Mesenchymal stem cell (in vitro differentiated cells and primary cell): ENCODE measurements around the gene PQBP1.

Experiments used
- DNase-seq: peaks from one replicate; pipeline ENCODE4 v3.0.0-alpha.2; 2013
- H2AFZ ChIP-seq: one replicate; pipeline ENCODE4 v1.6.1; 2013; ENCODE audit warnings: low read depth, mild to moderate bottlenecking, control low read depth, inconsistent platforms, low read length, moderate library complexity
- H2AK5ac ChIP-seq: 2 replicates; pipeline ENCODE4 v1.6.1; 2013; ENCODE audit warnings: low read length, moderate library complexity, mild to moderate bottlenecking, inconsistent platforms; ENCODE audit not compliant: severe bottlenecking
- H2BK120ac ChIP-seq: one replicate; pipeline ENCODE4 v1.6.1; 2013; ENCODE audit warnings: low read depth, mild to moderate bottlenecking, inconsistent platforms, low read length, moderate library complexity
- H2BK12ac ChIP-seq, 2 experiments: one replicate each; pipeline ENCODE4 v1.6.1; 2013; ENCODE audit warnings: inconsistent platforms in 2 of 2, low read length in 2 of 2, mild to moderate bottlenecking in 2 of 2, moderate library complexity in 2 of 2, control low read depth in 1 of 2
- H2BK15ac ChIP-seq: one replicate; pipeline ENCODE4 v1.6.1; 2013; ENCODE audit warnings: mild to moderate bottlenecking, low read depth, inconsistent platforms; ENCODE audit not compliant: poor library complexity, severe bottlenecking
- H2BK5ac ChIP-seq: 2 replicates; pipeline ENCODE4 v1.6.1; 2013; ENCODE audit warnings: low read depth, mild to moderate bottlenecking, low read length, control low read depth, inconsistent platforms; ENCODE audit not compliant: poor library complexity, severe bottlenecking
- H3K14ac ChIP-seq, 2 experiments: one replicate each; pipeline ENCODE4 v1.6.1; 2013; ENCODE audit warnings: inconsistent platforms in 2 of 2, low read length in 2 of 2, control low read depth in 1 of 2, mild to moderate bottlenecking in 1 of 2, moderate library complexity in 1 of 2
- H3K18ac ChIP-seq, 2 experiments: one replicate each; pipeline ENCODE4 v1.6.1; 2013; ENCODE audit warnings: inconsistent platforms in 2 of 2, low read length in 2 of 2, control low read depth in 1 of 2, low read depth in 1 of 2, mild to moderate bottlenecking in 1 of 2
- H3K23ac ChIP-seq, 2 experiments: one replicate each; pipeline ENCODE4 v1.6.1; 2013; ENCODE audit warnings: inconsistent platforms in 2 of 2, low read length in 2 of 2, mild to moderate bottlenecking in 2 of 2, moderate library complexity in 2 of 2, control low read depth in 1 of 2
- H3K27ac ChIP-seq: 2 replicates; pipeline ENCODE4 v1.5.1; 2013; ENCODE audit warnings: mild to moderate bottlenecking, moderate library complexity, low read length, control low read depth, inconsistent platforms; ENCODE audit not compliant: poor library complexity, severe bottlenecking
- H3K27me3 ChIP-seq, 2 experiments: 2 replicates each; pipeline versions ENCODE4 v1.6.1 to v1.7.0; 2013; ENCODE audit warnings: low read length in 2 of 2, mild to moderate bottlenecking in 2 of 2, moderate library complexity in 2 of 2, control low read depth in 1 of 2, inconsistent platforms in 1 of 2; ENCODE audit not compliant: control insufficient read depth in 1 of 2, insufficient read depth in 1 of 2
- H3K36me3 ChIP-seq, 2 experiments: 2 replicates each; pipeline versions ENCODE4 v1.6.1 to v1.7.0; 2013; ENCODE audit warnings: low read length in 2 of 2, control low read depth in 1 of 2, inconsistent platforms in 1 of 2, low read depth in 1 of 2, mild to moderate bottlenecking in 1 of 2; ENCODE audit not compliant: insufficient read depth in 2 of 2, control insufficient read depth in 1 of 2
- H3K4ac ChIP-seq, 2 experiments: one replicate each; pipeline ENCODE4 v1.6.1; 2013; ENCODE audit warnings: inconsistent platforms in 2 of 2, low read length in 2 of 2, mild to moderate bottlenecking in 2 of 2, moderate library complexity in 2 of 2, control low read depth in 1 of 2, low read depth in 1 of 2
- H3K4me1 ChIP-seq: 2 replicates; pipeline ENCODE4 v1.6.1; 2013; ENCODE audit warnings: low read depth, low read length, control low read depth; ENCODE audit not compliant: control insufficient read depth, insufficient read depth
- H3K4me2 ChIP-seq: 2 replicates; pipeline ENCODE4 v1.6.1; 2013; ENCODE audit warnings: low read length, mild to moderate bottlenecking, inconsistent platforms; ENCODE audit not compliant: poor library complexity, severe bottlenecking
- H3K4me3 ChIP-seq, 2 experiments: 2 replicates each; pipeline versions ENCODE4 v1.5.1 to v1.7.0; 2013; ENCODE audit warnings: low read length in 2 of 2, mild to moderate bottlenecking in 2 of 2, control low read depth in 1 of 2, low read depth in 1 of 2; ENCODE audit not compliant: insufficient read depth in 1 of 2
- H3K79me1 ChIP-seq: replicated peaks from 2 replicates; pipeline ENCODE4 v1.6.1; 2013; ENCODE audit warnings: mild to moderate bottlenecking, control low read depth, low read length, inconsistent platforms; ENCODE audit not compliant: poor library complexity, severe bottlenecking
- H3K9ac ChIP-seq: 2 replicates; pipeline ENCODE4 v1.7.0; 2013; ENCODE audit warnings: mild to moderate bottlenecking, low read length, moderate library complexity
- H3K9me3 ChIP-seq: 2 replicates; pipeline ENCODE4 v1.7.0; 2013; ENCODE audit warnings: mild to moderate bottlenecking, low read length; ENCODE audit not compliant: control insufficient read depth
- H4K8ac ChIP-seq: one replicate; pipeline ENCODE4 v1.6.1; 2013; ENCODE audit warnings: inconsistent platforms, mild to moderate bottlenecking, low read length, moderate library complexity
- H4K91ac ChIP-seq: one replicate; pipeline ENCODE4 v1.6.1; 2013; ENCODE audit warnings: mild to moderate bottlenecking, low read length, inconsistent platforms
- WGBS: methylation state at CpG from one replicate; pipeline ENCODE4 v1.1.7; 2013; ENCODE audit warnings: mixed read lengths; 5-methylcytosine and 5-hydroxymethylcytosine counted together

The PQBP1 gene

DNA sequence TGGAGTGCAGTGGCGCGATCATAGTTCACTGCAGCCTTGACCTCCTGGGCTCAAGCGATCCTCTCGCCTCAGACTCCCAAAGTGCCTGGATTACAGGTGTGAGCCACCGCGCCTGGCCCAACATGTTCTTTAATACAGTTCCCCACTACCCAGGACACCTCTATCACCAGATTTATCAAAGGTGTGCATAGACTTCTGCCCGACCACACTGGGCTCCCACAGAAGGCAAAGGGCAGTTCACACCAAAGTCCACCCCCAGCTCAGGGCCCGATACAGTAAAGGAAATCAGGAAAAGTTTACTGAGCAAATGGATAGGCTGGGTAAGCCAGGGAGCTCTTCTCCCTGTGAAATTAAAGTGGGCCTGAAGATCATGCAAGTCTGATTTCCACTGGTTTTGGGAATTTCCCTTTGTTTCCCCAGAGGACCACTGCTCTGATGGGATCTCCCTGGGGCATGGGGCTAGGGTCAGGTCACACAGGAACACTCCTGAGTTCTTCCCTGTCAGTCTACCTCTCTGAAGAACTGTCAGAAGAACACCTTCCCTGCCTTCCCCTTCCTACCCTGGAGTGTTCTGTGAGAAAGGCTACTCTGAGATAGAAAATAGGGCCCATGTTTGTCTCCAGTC lies 38.8 kb downstream of the PQBP1 start:
- Histone ChIP-seq H3K4ac (no peak overlapping the region), H4K91ac (no peak overlapping the region), H2BK5ac (no peak overlapping the region), H2BK15ac (no peak overlapping the region), H3K4me3 (no peak overlapping the region), H3K36me3 (peaks cover 35 to 51% of the 10 kb centered on the region in 2 experiments), H3K4me1 (peaks cover 22% of the 10 kb centered on the region), H4K8ac (no peak overlapping the region), H2BK12ac (no peak overlapping the region), H2BK120ac (no peak overlapping the region), H3K9me3 (peaks cover 4% of the 10 kb centered on the region), H3K18ac (no peak overlapping the region), H3K4me2 (no peak overlapping the region), H3K14ac (no peak overlapping the region), H3K79me1 (peaks cover 4% of the 10 kb centered on the region), H3K27me3 (peaks cover 0 to 4% of the 10 kb centered on the region in 2 experiments), H2AK5ac (no peak overlapping the region), H3K27ac (peak overlapping the region; percentile 53), H2AFZ (no peak overlapping the region), H3K23ac (no peak overlapping the region), H3K9ac (no peak overlapping the region)
- no peak for DNase-seq
- WGBS, result 96% methylated on average over 6 of the region's 8 CpGs

DNA sequence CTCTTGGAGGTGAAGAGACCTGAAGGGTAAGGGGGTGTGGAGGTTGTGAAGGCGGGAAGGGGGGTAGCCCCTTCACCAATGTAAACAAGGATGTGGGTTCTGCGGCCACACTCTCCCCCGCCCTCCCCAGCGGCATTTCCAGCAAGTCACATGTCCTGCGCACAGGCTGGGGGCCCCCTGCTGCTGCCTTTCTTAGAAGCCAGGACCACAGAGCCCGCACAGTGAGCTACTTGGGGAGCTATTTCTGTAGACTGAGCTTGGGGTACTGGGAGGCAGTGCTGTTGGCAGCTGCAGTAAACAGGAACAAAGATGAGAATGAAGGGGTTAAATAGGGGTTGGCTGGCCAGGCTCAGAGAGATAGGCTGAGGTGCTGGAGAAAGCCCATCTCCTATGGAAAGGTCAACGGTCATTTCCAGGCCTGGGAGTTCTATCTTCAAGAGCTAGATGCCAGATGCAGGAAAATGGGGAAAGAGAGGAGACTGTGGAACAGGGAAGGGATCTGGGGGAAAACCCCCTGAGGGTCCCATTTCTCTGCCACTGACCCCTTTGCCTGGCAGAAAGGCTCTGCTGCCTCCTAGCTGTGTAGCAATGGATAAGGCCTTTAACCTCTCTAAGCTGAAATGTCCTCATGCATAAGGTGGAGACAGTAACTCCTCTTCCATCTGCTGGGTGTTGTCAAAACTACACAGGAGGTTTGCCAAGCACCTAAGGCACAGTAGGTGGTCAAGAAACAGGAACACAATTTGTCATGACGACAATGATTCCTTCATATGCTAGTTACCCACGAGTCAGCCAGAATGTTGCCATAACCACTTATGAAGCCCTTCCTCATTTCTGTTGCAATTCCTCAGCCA lies 39.6 kb downstream of the PQBP1 start:
- H3K18ac ChIP-seq, result peak overlapping the region in 1 of 2 experiments; percentile 18
- no peak overlapping the region for H2BK15ac ChIP-seq
- WGBS, result 60% methylated on average over 9 of the region's 9 CpGs
- no peak overlapping the region for H3K4ac ChIP-seq
- H3K9me3 ChIP-seq, result peaks cover 4% of the 10 kb centered on the region
- H3K4me2 ChIP-seq, result peak overlapping the region; percentile 22
- H2BK5ac ChIP-seq, result no peak overlapping the region
- H4K91ac ChIP-seq, result no peak overlapping the region
- no peak overlapping the region for H3K14ac ChIP-seq
- peaks cover 41 to 52% of the 10 kb centered on the region in 2 experiments for H3K36me3 ChIP-seq
- peak overlapping the region; percentile 41 for H4K8ac ChIP-seq
- DNase-seq, result peak; percentile 54
- H3K79me1 ChIP-seq, result peaks cover 6% of the 10 kb centered on the region
- H3K4me1 ChIP-seq, result peaks cover 24% of the 10 kb centered on the region
- H3K23ac ChIP-seq, result no peak overlapping the region
- peak overlapping the region; percentile 62 for H3K27ac ChIP-seq
- H2BK120ac ChIP-seq, result no peak overlapping the region
- no peak overlapping the region for H3K9ac ChIP-seq
- no peak overlapping the region for H3K4me3 ChIP-seq
- no peak overlapping the region for H2AFZ ChIP-seq
- H2BK12ac ChIP-seq, result peak overlapping the region in 1 of 2 experiments; percentile 34
- no peak overlapping the region for H2AK5ac ChIP-seq
- H3K27me3 ChIP-seq, result peaks cover 0 to 4% of the 10 kb centered on the region in 2 experiments

DNA sequence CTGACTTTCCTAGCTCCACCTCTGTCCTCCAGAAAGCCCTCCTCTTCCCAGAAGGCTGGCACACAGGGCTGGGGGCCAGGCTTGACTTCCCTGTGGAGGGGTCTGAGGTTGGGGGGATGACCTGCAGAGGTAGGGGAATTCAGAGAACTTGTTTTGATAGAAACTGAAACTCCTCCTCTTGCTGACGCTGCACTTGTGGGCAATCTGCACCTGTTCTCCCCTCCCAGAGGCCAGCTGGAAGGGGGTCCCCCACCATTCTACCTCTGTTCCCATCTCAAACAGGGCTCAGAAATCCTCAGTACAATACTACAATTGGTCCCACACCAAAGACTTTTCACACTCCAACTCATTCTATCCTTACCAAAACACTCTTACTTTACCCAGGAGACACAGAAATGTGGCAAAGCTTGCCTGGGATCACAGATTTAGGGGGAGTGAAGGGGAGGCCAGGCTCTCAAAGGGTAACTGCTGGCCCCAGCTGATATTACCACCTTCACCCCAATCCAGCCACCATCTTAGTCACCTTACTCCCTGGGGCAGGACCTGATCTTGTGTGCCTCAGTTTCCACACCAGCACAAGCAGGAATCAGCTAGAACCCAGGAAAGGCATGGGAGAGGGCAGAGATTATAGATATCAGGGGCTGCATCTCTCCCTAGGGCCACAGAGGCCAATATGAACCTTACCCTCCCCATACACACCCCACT lies 41.1 kb downstream of the PQBP1 start:
- no peak overlapping the region for H3K27ac ChIP-seq

More for the DNA sequence above, 41.1 kb downstream of the PQBP1 start:
- H2AK5ac ChIP-seq, result no peak overlapping the region
- no peak overlapping the region for H2BK15ac ChIP-seq
- H3K23ac ChIP-seq, result no peak overlapping the region
- peaks cover 24% of the 10 kb centered on the region for H3K4me1 ChIP-seq
- 100% methylated on average over 1 of the region's 1 CpG for WGBS
- no peak overlapping the region for H3K4me2 ChIP-seq
- H3K18ac ChIP-seq, result no peak overlapping the region
- no peak overlapping the region for H2BK5ac ChIP-seq
- peaks cover 10% of the 10 kb centered on the region for H3K79me1 ChIP-seq
- no peak overlapping the region for H2BK12ac ChIP-seq
- DNase-seq, result no peak
- H3K4ac ChIP-seq, result no peak overlapping the region
- no peak overlapping the region for H3K9ac ChIP-seq
- H3K36me3 ChIP-seq, result peaks cover 34 to 56% of the 10 kb centered on the region in 2 experiments
- no peak overlapping the region for H4K8ac ChIP-seq
- H3K9me3 ChIP-seq, result no peaks in the 10 kb centered on the region
- no peak overlapping the region for H4K91ac ChIP-seq
- H3K14ac ChIP-seq, result no peak overlapping the region
- no peak overlapping the region for H2AFZ ChIP-seq
- H3K4me3 ChIP-seq, result no peak overlapping the region
- peaks cover 0 to 9% of the 10 kb centered on the region in 2 experiments for H3K27me3 ChIP-seq
- H2BK120ac ChIP-seq, result no peak overlapping the region
